Naive thymus-derived CD8-positive, alpha-beta T cell (primary cell): Measurements from ENCODE around the gene TTC23. TPM values are rescaled to one million over a fixed set of nuclear protein-coding genes. Genes with fewer than 3 reads are reported as not detected.

Source experiments
- ATAC-seq, 2 donors: fragments of 150-1000 bp; cut with Tn5 transposase in 1 of 2; sonication (Bioruptor Pico), chemical (Tn5 transposase) in 1 of 2; 1 replicate in 1 of 2; 2 replicates in 1 of 2; pipeline ENCODE4 v1.10.0; 2021; ENCODE audit warnings: mild to moderate bottlenecking in 2 of 2, moderate library complexity in 2 of 2
- POLR2A ChIA-PET: fragments of 350-600 bp; sonication (Branson Sonifier 250); formaldehyde crosslinking; loops from one replicate; lab custom pipeline; 2021; ENCODE audit warnings: antibody characterized with exemption; lab: Charles Lee
- DNase-seq, 10 donors: peaks; one replicate each; pipeline versions ENCODE4 v3.0.0 to v3.0.0-alpha.2; 2020 to 2022
- H3K27ac Mint-ChIP-seq, 10 donors: one replicate each; pipeline ENCODE4 v1.8.0; 2020 to 2022; ENCODE audit warnings: mild to moderate bottlenecking in 10 of 10, mixed read lengths in 10 of 10, moderate library complexity in 4 of 10, inconsistent platforms in 1 of 10
- H3K27me3 Mint-ChIP-seq, 5 donors: one replicate each; pipeline ENCODE4 v1.8.0; 2021 to 2022; ENCODE audit warnings: mixed read lengths in 5 of 5
- H3K36me3 Mint-ChIP-seq, 3 donors: one replicate each; pipeline ENCODE4 v1.8.0; 2020 to 2022; ENCODE audit warnings: mixed read lengths in 3 of 3, mild to moderate bottlenecking in 2 of 3, inconsistent platforms in 1 of 3
- H3K4me1 Mint-ChIP-seq, 4 donors: one replicate each; pipeline ENCODE4 v1.8.0; 2021 to 2022; ENCODE audit warnings: mixed read lengths in 4 of 4
- H3K4me3 Mint-ChIP-seq, 10 donors: one replicate each; pipeline ENCODE4 v1.8.0; 2020 to 2022; ENCODE audit warnings: mild to moderate bottlenecking in 10 of 10, mixed read lengths in 10 of 10, moderate library complexity in 6 of 10, inconsistent platforms in 1 of 10
- H3K9me3 Mint-ChIP-seq, 9 donors: one replicate each; pipeline ENCODE4 v1.8.0; 2020 to 2022; ENCODE audit warnings: mixed read lengths in 9 of 9, mild to moderate bottlenecking in 3 of 9, inconsistent platforms in 1 of 9, moderate library complexity in 1 of 9
- polyA plus RNA-seq, 3 donors: library from polyadenylated mRNA; unstranded; fragments of 300-500 nt; fragmentation: Illumina TruSeq; gene quantifications; one replicate each; pipeline ENCODE4 v1.2.3, GENCODE V29; 2021
- total RNA-seq, 8 experiments: library from RNA in 2 of 8; stranded (reverse) in 2 of 8; gene quantifications; one replicate each; pipeline ENCODE4 v1.2.3 and lab custom pipeline; 2021 to 2026

TTC23 gene
- total and polyA plus RNA-seq, 5 experiments from 2014 or later, result 0.15 to 0.82 (median 0.38) TPM; not detected in 1

- H3K9me3 Mint-ChIP-seq, result no peaks in the 10 kb centered on the region
- no peak for DNase-seq
- POLR2A ChIA-PET, result no interaction called here
- no peak overlapping the region for H3K27ac Mint-ChIP-seq
- H3K4me1 Mint-ChIP-seq, result peaks cover 0 to 6% (median 1%) of the 10 kb centered on the region in 4 donors
- no peak overlapping the region for H3K4me3 Mint-ChIP-seq
- H3K27me3 Mint-ChIP-seq, result no peaks in the 10 kb centered on the region
- H3K36me3 Mint-ChIP-seq, result peaks cover 0 to 7% (median 3%) of the 10 kb centered on the region in 3 donors
- no peak for ATAC-seq
Measured at GRCh38 chr15:99267957-99268356, 18.6 kb upstream of the TTC23 start.

GRCh38 chr15:99265541-99266070, 16.2 kb upstream of the TTC23 start:
- Mint-ChIP-seq H3K36me3 (peaks cover 5 to 15% (median 8%) of the 10 kb centered on the region in 3 donors), H3K4me1 (peaks cover 0 to 6% (median 1%) of the 10 kb centered on the region in 4 donors), H3K9me3 (no peaks in the 10 kb centered on the region), H3K27me3 (no peaks in the 10 kb centered on the region), H3K4me3 (no peak overlapping the region), H3K27ac (no peak overlapping the region)
- no peak for DNase-seq
- POLR2A ChIA-PET, result no interaction called here
- ATAC-seq, result no peak

GRCh38 chr15:99264125-99264524, 14.7 kb upstream of the TTC23 start:
- ATAC-seq, result no peak
- Mint-ChIP-seq H3K27ac (no peak overlapping the region), H3K27me3 (no peaks in the 10 kb centered on the region), H3K9me3 (no peaks in the 10 kb centered on the region), H3K36me3 (peaks cover 10 to 21% (median 15%) of the 10 kb centered on the region in 3 donors), H3K4me3 (no peak overlapping the region), H3K4me1 (peaks cover 0 to 6% (median 2%) of the 10 kb centered on the region in 4 donors)
- POLR2A ChIA-PET, result no interaction called here
- no peak for DNase-seq

- no peaks in the 10 kb centered on the region for H3K9me3 Mint-ChIP-seq
- no peak for ATAC-seq
Measured at GRCh38 chr15:99257107-99257750, 7.8 kb upstream of the TTC23 start.

GRCh38 chr15:99253381-99254090, 4.2 kb upstream of the TTC23 start:
- DNase-seq (no peak), ATAC-seq (no peak)
- peaks cover 0 to 6% (median 2%) of the 10 kb centered on the region in 9 donors for H3K9me3 Mint-ChIP-seq
- H3K27me3 Mint-ChIP-seq, result peaks cover 0 to 4% (median 0%) of the 10 kb centered on the region in 5 donors
- peaks cover 26 to 34% (median 29%) of the 10 kb centered on the region in 4 donors for H3K4me1 Mint-ChIP-seq
- H3K36me3 Mint-ChIP-seq, result peaks cover 9 to 22% (median 12%) of the 10 kb centered on the region in 3 donors
- peak overlapping the region in 3 of 10 donors; percentile 0 to 32 (median 21) for H3K4me3 Mint-ChIP-seq
- POLR2A ChIA-PET, result no interaction called here
- no peak overlapping the region for H3K27ac Mint-ChIP-seq

More at GRCh38 chr15:99257107-99257750, 7.8 kb upstream of the TTC23 start:
- DNase-seq, result no peak
- Mint-ChIP-seq H3K4me3 (no peak overlapping the region), H3K27ac (peak overlapping the region in 1 of 10 donors; percentile 66), H3K4me1 (peaks cover 16 to 18% (median 17%) of the 10 kb centered on the region in 4 donors), H3K36me3 (peaks cover 15 to 37% (median 26%) of the 10 kb centered on the region in 3 donors), H3K27me3 (peaks cover 0 to 4% (median 0%) of the 10 kb centered on the region in 5 donors)
- POLR2A ChIA-PET, result no interaction called here

- peaks cover 23 to 34% (median 29%) of the 10 kb centered on the region in 4 donors for H3K4me1 Mint-ChIP-seq
- POLR2A ChIA-PET, result interaction anchor here (1.5 kb wide), 1 partner anchor 673 kb away, joined by 4 read pairs; no protein-coding TSS in a partner anchor
- H3K9me3 Mint-ChIP-seq, result peaks cover 0 to 6% (median 2%) of the 10 kb centered on the region in 9 donors
- DNase-seq, result no peak
- H3K36me3 Mint-ChIP-seq, result peaks cover 4 to 12% (median 4%) of the 10 kb centered on the region in 3 donors
- no peak for ATAC-seq
- peak overlapping the region; percentile 86 to 93 (median 92) for H3K4me3 Mint-ChIP-seq
- peak overlapping the region in 6 of 10 donors; percentile 1 to 89 (median 70) for H3K27ac Mint-ChIP-seq
- peaks cover 0 to under 1% (median 0%) of the 10 kb centered on the region in 5 donors for H3K27me3 Mint-ChIP-seq
Measured at GRCh38 chr15:99252326-99252725, 2.9 kb upstream of the TTC23 start.

GRCh38 chr15:99250857-99251841, 1.8 kb upstream of the TTC23 start, which contains the start of gene LRRC28:
LRRC28 (plus strand) TSS chr15:99251481; CDS start chr15:99255958, 4,477 bp downstream.
- no peaks in the 10 kb centered on the region for H3K27me3 Mint-ChIP-seq
- H3K27ac Mint-ChIP-seq, result peak within 1 kb of the TSS; percentile 79 to 93 (median 91)
- peaks cover 23 to 34% (median 29%) of the 10 kb centered on the region in 4 donors for H3K4me1 Mint-ChIP-seq
- peaks cover 2 to 4% (median 4%) of the 10 kb centered on the region in 3 donors for H3K36me3 Mint-ChIP-seq
- POLR2A ChIA-PET, result interaction anchor here (0.5 to 1.5 kb wide), 6 partner anchors 183 to 674 kb away, joined by 3 to 5 read pairs (median 4); partner anchors contain the start of gene LYSMD4
- DNase-seq (peak; percentile 84 to 95 (median 91)), ATAC-seq (peak; percentile 95 to 97)
- peaks cover 0 to 6% (median 2%) of the 10 kb centered on the region in 9 donors for H3K9me3 Mint-ChIP-seq
- H3K4me3 Mint-ChIP-seq, result peak within 1 kb of the TSS; percentile 86 to 93 (median 92)

- Mint-ChIP-seq H3K36me3 (peaks cover 0 to 4% (median 0%) of the 10 kb centered on the region in 3 donors), H3K27ac (peak overlapping the region; percentile 79 to 93 (median 91)), H3K4me1 (peaks cover 23 to 34% (median 29%) of the 10 kb centered on the region in 4 donors), H3K9me3 (peaks cover 0 to 6% (median 2%) of the 10 kb centered on the region in 9 donors), H3K4me3 (peak overlapping the region; percentile 86 to 93 (median 92)), H3K27me3 (no peaks in the 10 kb centered on the region)
- DNase-seq, result no peak
- no peak for ATAC-seq
- POLR2A ChIA-PET, result interaction anchor here (0.6 kb wide), 1 partner anchor 182 kb away, joined by 4 read pairs; no protein-coding TSS in a partner anchor
Measured at GRCh38 chr15:99250494-99250856, 1.1 kb upstream of the TTC23 start.

GRCh38 chr15:99250001-99250400, 620 bp upstream of the TTC23 start:
- POLR2A ChIA-PET, result no interaction called here
- ATAC-seq, result no peak
- peaks cover 0 to 4% (median 0%) of the 10 kb centered on the region in 3 donors for H3K36me3 Mint-ChIP-seq
- H3K4me1 Mint-ChIP-seq, result peaks cover 23 to 34% (median 29%) of the 10 kb centered on the region in 4 donors
- peak overlapping the region in 3 of 10 donors; percentile 32 to 92 (median 86) for H3K4me3 Mint-ChIP-seq
- peaks cover 0 to 6% (median 2%) of the 10 kb centered on the region in 9 donors for H3K9me3 Mint-ChIP-seq
- H3K27me3 Mint-ChIP-seq, result no peaks in the 10 kb centered on the region
- no peak overlapping the region for H3K27ac Mint-ChIP-seq
- no peak for DNase-seq

- Mint-ChIP-seq H3K36me3 (peaks cover 0 to 4% (median 0%) of the 10 kb centered on the region in 3 donors), H3K27ac (no peak overlapping the region), H3K27me3 (no peaks in the 10 kb centered on the region), H3K9me3 (peaks cover 0 to 6% (median 2%) of the 10 kb centered on the region in 9 donors), H3K4me1 (peaks cover 17 to 25% (median 21%) of the 10 kb centered on the region in 4 donors), H3K4me3 (no peak overlapping the region)
- POLR2A ChIA-PET, result no interaction called here
- DNase-seq (no peak), ATAC-seq (no peak)
Measured at GRCh38 chr15:99248000-99248715, 1.2 kb downstream of the TTC23 start.

- no peak overlapping the region for H3K27ac Mint-ChIP-seq
- peaks cover 0 to 6% (median 2%) of the 10 kb centered on the region in 9 donors for H3K9me3 Mint-ChIP-seq
- DNase-seq (no peak), ATAC-seq (no peak)
- H3K27me3 Mint-ChIP-seq, result no peaks in the 10 kb centered on the region
- peaks cover 9 to 14% (median 12%) of the 10 kb centered on the region in 4 donors for H3K4me1 Mint-ChIP-seq
- H3K4me3 Mint-ChIP-seq, result no peak overlapping the region
- H3K36me3 Mint-ChIP-seq, result peaks cover 0 to 4% (median 0%) of the 10 kb centered on the region in 3 donors
- POLR2A ChIA-PET, result no interaction called here
Measured at GRCh38 chr15:99247062-99247461, 2.3 kb downstream of the TTC23 start.
